Transverse colon (tissue), 4 donors: ENCODE data around the gene FBLN2. TPM values are rescaled to one million over a fixed set of nuclear protein-coding genes. Genes with fewer than 3 reads are reported as not detected.

Experiments used
- DNase-seq: peaks from one replicate; pipeline ENCODE4 v3.0.0-alpha.2; 2019
- H3K27ac ChIP-seq, 4 donors: fragments of 200-600 bp; sonication (generic); 2 replicates each; pipeline ENCODE4 v1.5.1; 2016 to 2018; ENCODE audit warnings: inconsistent platforms in 4 of 4
- H3K27me3 ChIP-seq: fragments of 200-600 bp; sonication (generic); 2 replicates; pipeline ENCODE4 v1.5.1; 2017; ENCODE audit warnings: inconsistent platforms
- H3K36me3 ChIP-seq, 4 donors: fragments of 200-600 bp; sonication (generic); 2 replicates each; pipeline ENCODE4 v1.5.1; 2017 to 2019; ENCODE audit warnings: inconsistent platforms in 4 of 4
- H3K4me1 ChIP-seq, 4 donors: fragments of 200-600 bp; sonication (generic); 2 replicates each; pipeline ENCODE4 v1.5.1; 2017 to 2020; ENCODE audit warnings: inconsistent platforms in 4 of 4
- H3K4me3 ChIP-seq, 4 donors: fragments of 200-600 bp; sonication (generic); 1 replicate in 1 of 4; 2 replicates in 3 of 4; pipeline versions ENCODE4 v1.5.1 to v1.6.1; 2017 to 2019; ENCODE audit warnings: inconsistent platforms in 4 of 4
- H3K9me3 ChIP-seq, 2 donors: fragments of 200-600 bp; sonication (generic); 2 replicates each; pipeline ENCODE4 v1.5.1; 2017 to 2019; ENCODE audit warnings: inconsistent platforms in 2 of 2
- EP300 ChIP-seq: sonication (generic); formaldehyde crosslinking; IDR thresholded peaks from one replicate; pipeline ENCODE4 v1.6.1; 2017; ENCODE audit warnings: antibody characterized with exemption, low read depth
- POLR2A ChIP-seq: fragments of 450-650 bp; IDR thresholded peaks from one replicate; pipeline ENCODE4 v1.6.1; 2016; ENCODE audit warnings: antibody characterized with exemption, mild to moderate bottlenecking, moderate library complexity
- POLR2AphosphoS5 ChIP-seq, 3 donors: sonication (generic); formaldehyde crosslinking; IDR thresholded peaks; one replicate each; pipeline ENCODE4 v1.6.1; 2016; ENCODE audit warnings: antibody characterized with exemption in 3 of 3
- WGBS, 2 donors: methylation state at CpG; one replicate each; pipeline ENCODE4 v1.1.5; 2018; ENCODE audit warnings: low coverage in 1 of 2; 5-methylcytosine and 5-hydroxymethylcytosine counted together
- in situ Hi-C, 4 donors: fragments of 200-750 bp; cut with MboI; loops; one replicate each; pipeline versions ENCODE4 v1.15.0 to v1.15.1; 2017; ENCODE audit warnings: low sequenced_read_pairs in 3 of 4, low pct_ligation_motif_present in 1 of 4, low pct_unique_long_range_greater_than_20kb in 1 of 4
- intact Hi-C: fragments of 100-400 bp; cut with DNase I; formaldehyde crosslinking; loops from one replicate; pipeline ENCODE4 v1.15.1; 2023; ENCODE audit warnings: low total_unique reads
- total RNA-seq, 4 donors: library from RNA; depleted of rRNA; stranded (reverse); fragments of >200 nt; gene quantifications; one replicate each; pipeline ENCODE4 v1.1.0, GENCODE V29; 2016
- TF ChIP-seq, protein P1 (sequence below), 5 experiments: fragments of 200-600 bp in 3 of 5; fragments of 450-650 bp in 2 of 5; sonication (generic) in 3 of 5; IDR thresholded peaks; 1 replicate in 2 of 5; 2 replicates in 3 of 5; pipeline ENCODE4 v1.5.1; 2016 to 2017; ENCODE audit warnings: antibody characterized with exemption in 5 of 5, inconsistent platforms in 3 of 5, mild to moderate bottlenecking in 2 of 5, moderate library complexity in 1 of 5

FBLN2 gene
- total RNA-seq, 4 donors from 2014 or later, result 23.0 to 51.5 (median 31.4) TPM

GRCh38 chr3:13601692-13602080 is 52.8 kb downstream of the FBLN2 start:
- no peak overlapping the region for H3K27ac ChIP-seq
- TF ChIP-seq, protein P1, sequence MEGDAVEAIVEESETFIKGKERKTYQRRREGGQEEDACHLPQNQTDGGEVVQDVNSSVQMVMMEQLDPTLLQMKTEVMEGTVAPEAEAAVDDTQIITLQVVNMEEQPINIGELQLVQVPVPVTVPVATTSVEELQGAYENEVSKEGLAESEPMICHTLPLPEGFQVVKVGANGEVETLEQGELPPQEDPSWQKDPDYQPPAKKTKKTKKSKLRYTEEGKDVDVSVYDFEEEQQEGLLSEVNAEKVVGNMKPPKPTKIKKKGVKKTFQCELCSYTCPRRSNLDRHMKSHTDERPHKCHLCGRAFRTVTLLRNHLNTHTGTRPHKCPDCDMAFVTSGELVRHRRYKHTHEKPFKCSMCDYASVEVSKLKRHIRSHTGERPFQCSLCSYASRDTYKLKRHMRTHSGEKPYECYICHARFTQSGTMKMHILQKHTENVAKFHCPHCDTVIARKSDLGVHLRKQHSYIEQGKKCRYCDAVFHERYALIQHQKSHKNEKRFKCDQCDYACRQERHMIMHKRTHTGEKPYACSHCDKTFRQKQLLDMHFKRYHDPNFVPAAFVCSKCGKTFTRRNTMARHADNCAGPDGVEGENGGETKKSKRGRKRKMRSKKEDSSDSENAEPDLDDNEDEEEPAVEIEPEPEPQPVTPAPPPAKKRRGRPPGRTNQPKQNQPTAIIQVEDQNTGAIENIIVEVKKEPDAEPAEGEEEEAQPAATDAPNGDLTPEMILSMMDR (IDR thresholded peaks at IDR 0.05), result no peak
- peaks cover 0 to 4% (median 0%) of the 10 kb centered on the region in 4 donors for H3K4me1 ChIP-seq
- no peaks in the 10 kb centered on the region for H3K27me3 ChIP-seq
- no peaks in the 10 kb centered on the region for H3K9me3 ChIP-seq
- intact Hi-C loops, result no loop called here
- in situ Hi-C loops, result no loop called here
- DNase-seq, result no peak
- H3K36me3 ChIP-seq, result no peaks in the 10 kb centered on the region
- H3K4me3 ChIP-seq, result no peak overlapping the region

DNA sequence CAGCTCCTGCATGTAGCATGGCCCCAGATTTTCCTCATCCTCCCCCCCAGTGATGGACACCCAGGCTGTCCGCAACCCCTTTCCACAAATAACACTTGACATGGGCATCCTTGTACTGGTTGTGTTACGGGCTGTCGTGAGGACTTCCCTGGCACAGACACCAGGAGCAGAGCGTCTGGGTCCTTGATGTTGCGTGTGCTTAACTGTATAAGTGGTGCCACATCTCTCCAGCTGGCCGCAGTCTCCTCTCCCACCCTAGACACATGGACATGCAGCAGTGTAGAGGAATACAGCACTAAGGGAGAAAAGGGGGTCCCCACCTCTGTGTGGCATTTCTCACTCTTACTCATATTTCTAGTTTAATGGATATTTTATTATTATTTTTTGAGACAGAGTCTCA is 56.6 kb downstream of the FBLN2 start:
- 96% methylated on average over 6 of the region's 6 CpGs; no CpG with 5 or more reads in 1 of the 2 donors for WGBS, 2 donors
- Histone ChIP-seq H3K9me3 (no peaks in the 10 kb centered on the region), H3K4me3 (no peak overlapping the region), H3K27me3 (no peaks in the 10 kb centered on the region), H3K36me3 (no peaks in the 10 kb centered on the region), H3K27ac (no peak overlapping the region), H3K4me1 (no peaks in the 10 kb centered on the region)
- DNase-seq, result no peak
- intact Hi-C loops (no loop called here), in situ Hi-C loops (no loop called here)
- TF ChIP-seq POLR2AphosphoS5 (IDR thresholded peaks at IDR 0.05) (no peak), POLR2A (no peak), EP300 (no peak)
- TF ChIP-seq, protein P1 (IDR thresholded peaks at IDR 0.05), result no peak

- no peaks in the 10 kb centered on the region for H3K27me3 ChIP-seq
- H3K27ac ChIP-seq, result no peak overlapping the region
- 72% methylated on average over 12 of the region's 14 CpGs; no CpG with 5 or more reads in 1 of the 2 donors for WGBS, 2 donors
- H3K9me3 ChIP-seq, result no peaks in the 10 kb centered on the region
- H3K4me3 ChIP-seq, result no peak overlapping the region
- no peak for DNase-seq
- no peaks in the 10 kb centered on the region for H3K36me3 ChIP-seq
- intact Hi-C loops, result no loop called here
- no peak for TF ChIP-seq POLR2AphosphoS5 (IDR thresholded peaks at IDR 0.05)
- TF ChIP-seq, protein P1 (IDR thresholded peaks at IDR 0.05), result no peak
- no peak for TF ChIP-seq EP300
- TF ChIP-seq POLR2A, result no peak
- no peaks in the 10 kb centered on the region for H3K4me1 ChIP-seq
- in situ Hi-C loops, result no loop called here
Measured at GRCh38 chr3:13607821-13608597, 59.1 kb downstream of the FBLN2 start.

DNA sequence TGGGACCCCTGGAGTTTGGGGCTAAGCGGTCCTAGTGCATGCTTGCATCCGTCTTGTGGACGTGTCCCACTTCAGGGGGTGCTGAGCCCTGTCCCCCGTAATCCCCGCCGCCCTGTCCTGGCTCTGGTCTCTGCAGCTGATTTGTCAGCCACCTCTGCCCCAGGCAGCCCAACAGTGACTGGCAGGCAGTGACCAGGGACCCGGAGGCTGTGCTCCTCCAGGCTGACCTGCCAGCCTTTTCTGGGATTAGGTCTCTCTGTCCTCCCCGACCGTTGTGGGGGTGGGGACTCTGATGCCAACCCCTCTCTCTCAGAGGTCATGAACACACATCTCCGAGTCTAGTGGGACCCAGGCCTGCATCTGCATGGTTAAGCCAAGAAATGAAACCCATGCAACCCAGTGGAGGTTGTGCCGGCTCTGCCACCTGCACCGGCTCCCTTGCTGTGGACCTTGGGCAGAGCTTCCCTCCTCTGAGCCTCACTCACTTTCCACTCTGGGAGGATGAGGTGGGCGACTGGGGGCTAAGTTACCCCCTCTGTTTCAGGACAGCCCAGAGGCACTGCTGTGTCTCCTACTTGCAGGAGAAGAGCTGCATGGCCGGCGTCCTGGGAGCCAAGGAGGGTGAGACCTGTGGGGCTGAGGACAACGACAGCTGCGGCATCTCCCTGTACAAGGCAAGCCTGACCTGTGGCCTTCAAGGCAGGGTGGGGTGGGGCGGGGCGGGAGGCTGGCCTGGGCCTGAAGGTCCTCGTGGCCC is 60.2 kb downstream of the FBLN2 start:
- Histone ChIP-seq H3K9me3 (no peaks in the 10 kb centered on the region), H3K36me3 (no peaks in the 10 kb centered on the region), H3K4me1 (no peaks in the 10 kb centered on the region), H3K4me3 (no peak overlapping the region), H3K27me3 (no peaks in the 10 kb centered on the region), H3K27ac (no peak overlapping the region)
- TF ChIP-seq POLR2AphosphoS5 (IDR thresholded peaks at IDR 0.05), result no peak
- TF ChIP-seq, protein P1 (IDR thresholded peaks at IDR 0.05), result no peak
- no peak for TF ChIP-seq POLR2A
- TF ChIP-seq EP300, result no peak
- no peak for DNase-seq
- in situ Hi-C loops (no loop called here), intact Hi-C loops (no loop called here)
- 84% methylated on average over 16 of the region's 20 CpGs; no CpG with 5 or more reads in 1 of the 2 donors for WGBS, 2 donors
